HL-60 (cell line): Measurements from ENCODE around the gene TNRC6A.
"Not testable (repeated sequence)": the region's sequence is repeated elsewhere in the genome, so short reads cannot be mapped to it uniquely, and the experiment has no call there.

Experiments used
- DNase-seq, 2 experiments: peaks; one replicate each; pipeline ENCODE4 v3.0.0-alpha.2; 2010 to 2020; ENCODE audit warnings: low read depth in 1 of 2, low spot score in 1 of 2
- H3K27ac ChIP-seq: fragments of 250-450 bp; sonication (Bioruptor Pico); replicated peaks from 2 replicates; pipeline ENCODE4 v1.5.1; 2020; ENCODE audit warnings: mild to moderate bottlenecking, moderate library complexity
- H3K27me3 ChIP-seq: fragments of 250-450 bp; sonication (Bioruptor Pico); 2 replicates; pipeline ENCODE4 v1.5.1; 2021; ENCODE audit warnings: mild to moderate bottlenecking, moderate library complexity; ENCODE audit not compliant: insufficient read depth, poor library complexity, severe bottlenecking
- H3K4me3 ChIP-seq: replicated peaks from 2 replicates; pipeline ENCODE4 v1.5.1; 2011; ENCODE audit warnings: mild to moderate bottlenecking, control low read depth, low read length; ENCODE audit not compliant: insufficient read depth
- GABPA ChIP-seq: IDR thresholded peaks from 2 replicates; pipeline ENCODE4 v1.6.1; 2012; ENCODE audit warnings: low read depth
- POLR2AphosphoS5 ChIP-seq: IDR thresholded peaks from 2 replicates; pipeline ENCODE4 v1.6.1; 2012; ENCODE audit warnings: low read depth
- SPI1 ChIP-seq: IDR thresholded peaks from 2 replicates; pipeline ENCODE4 v1.6.1; 2012; ENCODE audit warnings: low read depth, mild to moderate bottlenecking, borderline replicate concordance
- TF ChIP-seq, protein P1 (sequence below): IDR thresholded peaks from one replicate; pipeline ENCODE4 v1.5.1; 2011; ENCODE audit warnings: low read length, control low read depth, inconsistent platforms; ENCODE audit not compliant: insufficient read depth
- TF ChIP-seq, protein P2 (sequence below): IDR thresholded peaks from 2 replicates; pipeline ENCODE4 v1.6.1; 2012; ENCODE audit warnings: low read depth; ENCODE audit not compliant: insufficient replicate concordance

Gene TNRC6A

DNA sequence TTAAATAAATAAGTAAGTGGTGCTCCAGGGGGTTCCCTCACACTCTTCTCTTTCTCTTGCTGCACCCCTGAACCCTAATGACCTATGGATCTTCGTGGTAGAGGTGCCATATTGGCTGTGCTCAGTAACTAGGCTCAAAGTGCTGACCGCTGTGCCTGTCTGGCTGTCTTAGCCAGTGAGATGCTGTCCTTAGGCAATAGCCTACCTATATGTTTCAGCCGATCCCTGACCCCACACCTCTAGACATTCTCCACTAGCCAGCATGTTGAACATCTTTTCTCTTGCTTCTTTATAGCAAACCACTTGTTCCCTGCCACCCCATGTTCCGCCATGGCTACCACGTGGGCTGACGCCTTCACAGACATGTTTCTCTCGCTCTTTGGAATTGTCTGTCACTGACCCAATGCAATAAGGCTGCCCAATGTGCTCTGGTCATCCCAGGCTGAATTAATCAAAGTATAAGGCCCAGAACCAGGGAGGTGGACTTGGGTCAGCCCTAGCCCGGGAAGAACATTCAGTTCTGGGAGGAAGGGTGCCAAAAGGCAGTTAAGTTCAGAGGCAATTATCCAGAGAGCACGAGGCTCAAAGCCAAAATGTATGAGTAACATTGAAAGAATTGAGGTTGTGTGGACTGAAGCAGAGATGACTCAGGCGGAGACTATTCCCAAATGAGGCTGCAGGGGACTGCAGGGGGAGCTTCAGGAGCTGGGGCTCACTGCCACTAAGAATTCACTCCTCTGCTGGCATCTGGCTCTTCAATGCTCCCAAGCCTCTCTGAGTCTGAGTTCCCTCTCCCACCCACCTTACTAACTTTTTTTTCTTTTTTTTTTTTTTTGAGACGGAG, 28.7 kb upstream of the TNRC6A start:
- no peak for DNase-seq
- Histone ChIP-seq H3K4me3 (no peak overlapping the region), H3K27ac (no peak overlapping the region), H3K27me3 (no peaks in the 10 kb centered on the region)
- TF ChIP-seq GABPA (no peak), SPI1 (no peak), POLR2AphosphoS5 (no peak)
- TF ChIP-seq, protein P1, sequence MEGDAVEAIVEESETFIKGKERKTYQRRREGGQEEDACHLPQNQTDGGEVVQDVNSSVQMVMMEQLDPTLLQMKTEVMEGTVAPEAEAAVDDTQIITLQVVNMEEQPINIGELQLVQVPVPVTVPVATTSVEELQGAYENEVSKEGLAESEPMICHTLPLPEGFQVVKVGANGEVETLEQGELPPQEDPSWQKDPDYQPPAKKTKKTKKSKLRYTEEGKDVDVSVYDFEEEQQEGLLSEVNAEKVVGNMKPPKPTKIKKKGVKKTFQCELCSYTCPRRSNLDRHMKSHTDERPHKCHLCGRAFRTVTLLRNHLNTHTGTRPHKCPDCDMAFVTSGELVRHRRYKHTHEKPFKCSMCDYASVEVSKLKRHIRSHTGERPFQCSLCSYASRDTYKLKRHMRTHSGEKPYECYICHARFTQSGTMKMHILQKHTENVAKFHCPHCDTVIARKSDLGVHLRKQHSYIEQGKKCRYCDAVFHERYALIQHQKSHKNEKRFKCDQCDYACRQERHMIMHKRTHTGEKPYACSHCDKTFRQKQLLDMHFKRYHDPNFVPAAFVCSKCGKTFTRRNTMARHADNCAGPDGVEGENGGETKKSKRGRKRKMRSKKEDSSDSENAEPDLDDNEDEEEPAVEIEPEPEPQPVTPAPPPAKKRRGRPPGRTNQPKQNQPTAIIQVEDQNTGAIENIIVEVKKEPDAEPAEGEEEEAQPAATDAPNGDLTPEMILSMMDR, result no peak
- TF ChIP-seq, protein P2, sequence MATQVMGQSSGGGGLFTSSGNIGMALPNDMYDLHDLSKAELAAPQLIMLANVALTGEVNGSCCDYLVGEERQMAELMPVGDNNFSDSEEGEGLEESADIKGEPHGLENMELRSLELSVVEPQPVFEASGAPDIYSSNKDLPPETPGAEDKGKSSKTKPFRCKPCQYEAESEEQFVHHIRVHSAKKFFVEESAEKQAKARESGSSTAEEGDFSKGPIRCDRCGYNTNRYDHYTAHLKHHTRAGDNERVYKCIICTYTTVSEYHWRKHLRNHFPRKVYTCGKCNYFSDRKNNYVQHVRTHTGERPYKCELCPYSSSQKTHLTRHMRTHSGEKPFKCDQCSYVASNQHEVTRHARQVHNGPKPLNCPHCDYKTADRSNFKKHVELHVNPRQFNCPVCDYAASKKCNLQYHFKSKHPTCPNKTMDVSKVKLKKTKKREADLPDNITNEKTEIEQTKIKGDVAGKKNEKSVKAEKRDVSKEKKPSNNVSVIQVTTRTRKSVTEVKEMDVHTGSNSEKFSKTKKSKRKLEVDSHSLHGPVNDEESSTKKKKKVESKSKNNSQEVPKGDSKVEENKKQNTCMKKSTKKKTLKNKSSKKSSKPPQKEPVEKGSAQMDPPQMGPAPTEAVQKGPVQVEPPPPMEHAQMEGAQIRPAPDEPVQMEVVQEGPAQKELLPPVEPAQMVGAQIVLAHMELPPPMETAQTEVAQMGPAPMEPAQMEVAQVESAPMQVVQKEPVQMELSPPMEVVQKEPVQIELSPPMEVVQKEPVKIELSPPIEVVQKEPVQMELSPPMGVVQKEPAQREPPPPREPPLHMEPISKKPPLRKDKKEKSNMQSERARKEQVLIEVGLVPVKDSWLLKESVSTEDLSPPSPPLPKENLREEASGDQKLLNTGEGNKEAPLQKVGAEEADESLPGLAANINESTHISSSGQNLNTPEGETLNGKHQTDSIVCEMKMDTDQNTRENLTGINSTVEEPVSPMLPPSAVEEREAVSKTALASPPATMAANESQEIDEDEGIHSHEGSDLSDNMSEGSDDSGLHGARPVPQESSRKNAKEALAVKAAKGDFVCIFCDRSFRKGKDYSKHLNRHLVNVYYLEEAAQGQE, result no peak

DNA sequence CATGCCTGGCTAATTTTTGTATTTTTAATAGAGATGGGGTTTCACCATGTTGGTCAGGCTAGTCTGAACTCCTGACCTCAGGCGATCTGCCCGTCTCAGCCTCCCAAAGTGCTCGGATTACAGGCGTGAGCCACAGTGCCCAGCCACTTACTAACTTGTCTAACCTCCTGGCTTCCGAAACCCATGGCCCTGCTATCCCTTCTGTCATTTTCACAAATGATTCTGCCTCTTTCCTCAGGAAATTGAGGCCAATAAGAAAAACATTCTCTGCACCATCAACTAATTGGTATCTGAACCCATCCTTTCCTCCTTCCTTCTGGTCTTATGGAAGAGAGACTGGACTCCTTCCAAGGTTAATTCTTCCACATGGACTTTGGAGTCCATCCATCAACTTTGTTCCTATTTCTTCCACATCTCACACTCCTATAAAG, 27.9 kb upstream of the TNRC6A start:
- no peak for DNase-seq
- no peak overlapping the region for H3K4me3 ChIP-seq
- H3K27ac ChIP-seq, result no peak overlapping the region
- H3K27me3 ChIP-seq, result no peaks in the 10 kb centered on the region
- no peak for TF ChIP-seq POLR2AphosphoS5
- TF ChIP-seq GABPA, result no peak
- TF ChIP-seq, protein P2, result no peak
- TF ChIP-seq SPI1, result no peak
- TF ChIP-seq, protein P1, result no peak

DNA sequence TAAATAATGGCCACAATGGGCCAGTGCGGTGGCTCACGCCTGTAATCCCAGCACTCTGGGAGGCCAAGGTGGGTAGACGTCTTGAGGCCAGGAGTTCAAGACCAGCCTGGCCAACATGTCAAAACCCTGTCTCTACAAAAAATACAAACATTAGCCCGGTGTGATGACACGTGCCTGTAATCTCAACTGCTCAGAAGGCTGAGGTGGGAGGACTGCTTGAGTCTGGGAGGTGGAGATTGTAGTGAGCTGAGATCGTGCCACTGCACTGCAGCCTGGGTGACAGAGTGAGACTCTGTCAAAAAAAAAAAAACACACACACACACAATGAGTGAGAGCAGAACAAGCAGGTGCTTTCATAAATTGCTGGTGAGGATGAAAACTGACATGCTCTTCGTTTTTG, 21.7 kb upstream of the TNRC6A start:
- H3K27ac ChIP-seq, H3K27me3 ChIP-seq, DNase-seq, H3K4me3 ChIP-seq: not testable (repeated sequence)

DNA sequence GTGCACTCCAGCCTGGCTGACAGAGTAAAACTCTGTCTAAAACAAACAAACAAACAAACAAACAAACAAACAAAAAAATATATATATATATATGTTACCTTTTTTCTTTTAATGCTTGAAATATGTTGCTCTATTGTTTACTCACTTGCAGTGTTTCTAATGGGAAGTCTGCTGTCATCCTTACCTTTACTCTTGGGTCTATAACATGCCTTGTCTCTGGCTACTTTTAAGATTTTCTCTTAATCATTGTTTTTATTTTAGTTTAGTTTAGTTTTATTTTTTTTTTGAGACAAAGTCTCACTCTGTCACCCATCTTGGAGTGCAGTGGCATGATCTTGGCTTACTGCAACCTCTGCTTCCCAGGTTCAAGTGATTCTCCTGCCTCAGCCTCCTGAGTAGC, 16.1 kb upstream of the TNRC6A start:
- no peak for DNase-seq
- Histone ChIP-seq H3K27ac (no peak overlapping the region), H3K4me3 (no peak overlapping the region), H3K27me3 (no peaks in the 10 kb centered on the region)
- TF ChIP-seq, protein P2, result no peak
- TF ChIP-seq POLR2AphosphoS5 (no peak), GABPA (no peak), SPI1 (no peak)
- TF ChIP-seq, protein P1, result no peak
